Suppressor macrophage (primary cell): Measurements from ENCODE around the gene CLCNKA.
"Not testable (repeated sequence)": the region's sequence is repeated elsewhere in the genome, so short reads cannot be mapped to it uniquely, and the experiment has no call there.

Source experiments
- DNase-seq, 4 experiments: peaks; one replicate each; pipeline ENCODE4 v3.0.0-alpha.2; 2020 to 2022

Gene CLCNKA

DNA sequence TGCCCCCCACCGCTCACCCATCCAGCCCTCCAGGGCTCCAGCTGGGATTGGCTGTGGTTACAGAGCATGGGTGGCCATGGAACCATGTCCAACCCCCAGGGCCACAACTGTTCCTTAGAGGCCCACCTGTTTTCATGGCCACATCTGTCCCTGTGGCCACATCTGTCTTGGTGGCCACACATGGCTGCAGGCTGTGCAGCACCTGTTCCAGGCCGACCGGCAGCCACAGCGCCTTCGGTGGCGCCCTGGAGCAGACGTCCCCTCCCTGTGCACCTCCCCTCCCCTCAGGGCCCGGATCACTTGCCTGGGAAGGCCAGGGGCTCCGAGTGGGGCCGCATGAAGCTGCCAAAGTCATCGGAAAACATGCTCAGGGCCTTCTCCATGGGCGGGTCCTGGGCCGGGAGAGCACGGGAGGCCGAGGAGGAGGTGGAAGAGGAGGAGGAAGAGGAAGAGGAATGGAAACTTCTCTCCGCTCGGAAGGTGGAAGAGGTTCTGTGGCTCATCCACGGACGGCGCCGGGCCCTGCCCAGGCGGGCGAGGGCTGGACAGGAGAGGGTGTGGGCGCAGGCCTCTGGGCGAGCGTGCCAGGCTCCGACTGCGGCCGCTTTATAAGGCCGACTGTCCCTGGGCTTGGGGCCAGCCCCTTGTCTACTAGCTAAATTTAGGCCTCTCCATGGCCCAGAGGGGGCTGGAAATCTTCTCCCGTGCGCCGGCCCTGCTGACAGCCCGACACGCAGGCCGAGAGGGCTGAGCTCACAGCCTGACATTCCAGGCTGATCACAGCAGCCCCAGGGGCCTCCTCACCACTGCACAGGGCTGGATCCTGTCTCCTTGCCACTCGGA lies 4.2 kb upstream of the CLCNKA start, which contains the start of gene HSPB7:
HSPB7 (minus strand) TSS at position 583 of the 843 bp plus-strand sequence; CDS start at position 503, 80 bp downstream.
- DNase-seq: peak in 1 of 4 experiments; percentile 22

DNA sequence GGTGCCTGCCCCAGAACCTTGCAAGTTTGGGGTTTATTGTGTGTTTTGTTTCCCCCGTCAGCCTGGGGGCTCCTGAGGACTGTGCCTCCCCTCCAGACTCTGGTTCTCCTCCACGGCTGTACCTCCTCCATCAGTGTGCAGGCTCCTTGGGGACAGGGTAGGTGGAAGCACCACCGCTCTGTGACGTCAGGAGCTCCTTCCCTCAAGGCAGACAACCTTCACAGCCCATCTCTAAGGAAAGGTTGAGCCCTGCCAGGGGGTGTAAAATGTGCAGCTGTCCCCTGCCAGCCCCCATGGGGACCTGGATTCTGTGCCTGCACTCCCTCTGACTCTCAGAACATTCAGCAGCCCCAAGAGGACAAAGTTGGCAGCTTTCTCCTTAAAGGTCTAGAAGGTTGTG lies 3.5 kb upstream of the CLCNKA start:
- no peak for DNase-seq

DNA sequence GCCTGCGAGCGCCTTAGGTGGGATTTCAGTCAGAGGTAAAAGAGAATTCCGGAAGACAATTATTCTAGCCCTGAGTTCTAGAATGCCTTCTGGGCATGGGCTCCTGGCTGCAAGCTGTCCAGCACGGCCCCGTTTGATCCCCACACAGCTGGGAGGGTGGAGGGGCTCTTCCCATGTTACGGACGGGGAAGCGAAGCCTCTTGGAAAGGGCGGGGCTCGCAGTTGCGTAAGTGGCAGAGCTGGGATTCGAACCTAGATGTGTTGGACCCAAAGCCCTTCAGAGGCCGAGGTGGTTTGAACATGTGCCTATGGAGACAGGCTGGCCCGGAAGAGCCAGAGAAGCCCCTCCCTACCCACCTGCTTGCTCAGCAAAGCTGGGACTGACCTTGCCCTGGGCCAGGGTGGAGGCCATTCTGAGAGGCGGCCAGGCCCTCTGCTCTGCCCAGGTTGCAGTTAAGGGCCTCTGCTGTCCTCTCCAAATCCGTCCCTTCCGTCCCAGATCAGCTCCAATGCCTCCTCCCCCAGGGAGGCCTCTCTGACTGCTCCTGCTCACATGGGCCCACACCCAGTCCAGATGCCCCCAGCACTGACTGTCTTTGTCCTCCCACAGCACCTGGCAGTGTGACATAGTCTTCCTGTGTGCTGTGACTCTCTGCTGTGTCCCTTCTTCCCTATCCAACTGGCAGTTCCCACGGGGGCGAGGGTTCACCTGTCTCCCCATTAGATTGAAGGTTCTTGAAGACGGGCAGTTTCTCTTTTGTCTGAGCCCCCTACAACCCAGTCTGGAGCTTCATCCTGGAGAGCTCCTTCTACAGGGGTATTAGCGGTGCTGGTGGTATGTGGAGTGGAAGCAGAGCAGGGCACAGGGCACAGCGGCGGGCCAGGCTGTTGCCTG lies 2.8 kb upstream of the CLCNKA start:
- no peak for DNase-seq

DNA sequence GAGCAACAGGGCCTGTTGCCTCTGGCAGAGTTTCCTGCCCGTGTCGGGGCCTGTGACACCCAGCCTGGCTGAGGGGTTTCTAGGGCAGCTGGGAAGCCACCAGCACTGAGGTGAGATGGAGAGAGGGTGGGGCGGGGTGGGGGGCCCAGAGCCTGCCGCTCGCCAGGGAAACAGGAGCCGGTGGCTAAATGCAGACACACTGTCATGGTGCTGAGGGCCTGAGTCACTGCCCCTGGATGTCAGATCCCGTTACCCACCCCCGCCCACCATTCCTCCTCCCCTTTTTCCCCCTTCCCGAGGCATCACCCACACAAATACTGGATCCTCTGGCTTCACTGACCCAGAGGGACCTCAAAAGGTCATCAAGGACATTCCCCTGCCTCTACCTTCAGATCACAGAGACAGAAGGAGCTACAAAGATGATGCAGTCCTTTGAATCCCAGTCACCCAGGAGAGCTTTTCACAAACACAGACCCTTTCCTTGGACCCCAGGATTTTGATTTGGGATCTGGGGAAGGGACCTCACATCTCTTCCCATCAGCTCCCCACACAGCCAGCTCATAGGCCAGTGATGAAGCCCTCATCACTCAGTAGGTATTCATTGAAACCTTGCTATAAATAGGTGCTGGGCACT lies 2.1 kb upstream of the CLCNKA start:
- no peak for DNase-seq

DNA sequence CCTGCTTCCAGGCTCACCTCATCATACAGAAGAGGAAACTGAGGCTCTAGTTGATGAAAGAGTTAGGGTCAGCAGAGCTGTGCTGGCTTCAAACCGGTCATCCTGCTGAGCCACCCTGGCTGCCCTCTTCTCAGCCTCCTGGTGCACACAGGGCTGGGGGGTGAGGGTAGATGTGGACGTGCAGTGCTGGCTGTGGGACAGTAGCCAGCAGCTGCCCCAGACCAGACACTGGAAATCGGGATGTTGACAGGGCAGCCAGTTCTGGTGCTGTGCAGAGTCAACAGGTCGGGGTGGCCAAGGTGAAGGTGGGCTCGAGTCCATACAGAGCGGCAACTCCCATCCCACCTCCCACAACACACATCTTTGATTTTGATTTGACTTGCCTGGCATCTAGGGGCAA lies 1.5 kb upstream of the CLCNKA start:
- no peak for DNase-seq

DNA sequence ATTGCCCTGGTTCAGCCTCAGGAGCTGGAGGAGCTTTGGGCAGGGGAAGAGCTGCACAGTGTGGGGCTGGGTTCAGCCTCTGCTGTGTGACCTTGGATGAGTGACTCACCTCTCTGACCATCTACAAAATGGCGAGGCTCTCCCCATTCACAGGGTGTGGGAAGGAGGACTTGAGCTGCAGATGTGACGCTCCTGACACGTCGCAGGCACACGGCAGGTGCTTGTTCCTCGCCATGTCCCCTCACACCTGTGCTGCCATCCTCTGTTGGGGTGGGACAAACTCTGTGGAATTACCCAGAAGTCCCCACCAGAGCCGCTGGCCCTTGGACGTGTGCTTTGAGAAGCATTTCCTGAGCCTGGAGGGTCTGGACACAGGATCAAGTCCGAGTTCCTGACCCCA lies 958 bp upstream of the CLCNKA start:
- not testable (repeated sequence) for DNase-seq

GRCh38 chr1:16022393-16022792 lies 557 bp downstream of the CLCNKA start:
- DNase-seq: no peak

DNA sequence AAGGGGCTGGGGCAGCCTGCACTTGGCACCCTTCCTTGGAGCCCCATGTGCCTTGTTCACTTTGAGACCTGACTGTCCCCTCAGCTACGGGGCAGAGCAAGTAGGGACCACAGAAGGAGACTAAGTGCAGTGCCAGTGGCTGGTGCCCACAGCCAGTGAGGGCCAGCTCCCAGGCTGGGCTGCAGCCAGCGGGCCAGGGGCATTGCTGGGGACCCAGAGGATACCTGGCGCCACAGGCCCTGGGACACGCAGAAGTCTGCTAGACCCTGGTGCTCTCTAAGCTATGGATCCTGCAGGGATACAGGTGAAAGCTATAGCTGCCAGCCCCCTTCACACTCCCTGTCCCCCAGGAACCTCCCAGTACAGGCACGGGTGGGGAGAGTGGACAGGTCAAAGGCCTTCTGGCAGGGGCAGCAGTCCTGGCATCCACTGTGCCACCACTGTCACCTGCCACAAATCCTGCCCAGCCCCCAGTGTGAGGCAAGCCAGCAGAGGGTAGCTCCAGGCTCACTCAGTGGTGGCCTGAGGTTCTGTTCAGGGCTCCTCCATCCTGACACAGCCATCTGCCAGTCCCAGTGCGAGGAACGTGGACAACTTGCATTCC lies 1.3 kb downstream of the CLCNKA start:
- no peak for DNase-seq

- DNase-seq: not testable (repeated sequence)
Measured at GRCh38 chr1:16026302-16026701, 4.5 kb downstream of the CLCNKA start.

GRCh38 chr1:16026723-16027484 lies 5.1 kb downstream of the CLCNKA start:
- peak in 1 of 4 experiments; percentile 26 for DNase-seq

GRCh38 chr1:16028237-16029002 lies 6.6 kb downstream of the CLCNKA start:
- no peak for DNase-seq

GRCh38 chr1:16029003-16029268 lies 7.1 kb downstream of the CLCNKA start:
- not testable (repeated sequence) for DNase-seq

DNA sequence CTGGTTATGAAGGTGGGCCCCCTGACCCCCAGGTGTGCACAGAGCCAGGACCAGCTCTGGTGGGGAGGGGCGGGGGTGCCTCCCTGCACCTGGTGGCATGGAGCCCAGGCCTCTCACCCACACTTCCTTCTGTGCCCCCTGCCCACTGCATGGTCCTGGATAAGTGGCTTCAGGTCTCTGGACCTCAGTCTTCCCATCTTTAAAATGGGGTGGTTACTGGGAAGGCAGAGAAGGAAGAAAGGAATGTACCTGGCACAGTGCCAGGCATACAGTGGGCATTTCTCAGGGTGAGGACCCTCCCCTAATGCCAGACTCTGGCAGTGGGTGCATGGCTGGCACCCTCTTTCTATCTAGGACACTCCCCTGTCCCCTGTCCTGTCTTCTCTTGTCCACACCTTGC lies 7.5 kb downstream of the CLCNKA start:
- no peak for DNase-seq

DNA sequence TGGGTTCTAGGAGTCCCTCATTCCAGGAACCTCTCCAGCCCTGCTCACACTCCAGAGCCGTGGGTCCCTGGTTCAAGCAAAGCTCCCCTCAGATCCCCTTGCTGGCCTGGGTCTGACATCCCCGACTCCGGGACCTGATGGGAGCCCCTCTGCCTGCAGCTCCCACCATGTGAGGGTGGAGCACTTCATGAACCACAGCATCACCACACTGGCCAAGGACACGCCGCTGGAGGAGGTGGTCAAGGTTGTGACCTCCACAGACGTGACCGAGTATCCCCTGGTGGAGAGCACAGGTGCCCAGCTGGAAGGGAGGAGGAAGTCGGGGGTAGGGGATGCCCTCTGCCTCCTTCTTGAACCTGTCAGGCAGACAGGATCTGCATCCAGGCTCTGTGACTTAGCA lies 9.7 kb downstream of the CLCNKA start:
- DNase-seq: no peak

- DNase-seq: peak; percentile 83 to 90 (median 87)
Measured at GRCh38 chr1:16032388-16033102, 10.7 kb downstream of the CLCNKA start.

DNA sequence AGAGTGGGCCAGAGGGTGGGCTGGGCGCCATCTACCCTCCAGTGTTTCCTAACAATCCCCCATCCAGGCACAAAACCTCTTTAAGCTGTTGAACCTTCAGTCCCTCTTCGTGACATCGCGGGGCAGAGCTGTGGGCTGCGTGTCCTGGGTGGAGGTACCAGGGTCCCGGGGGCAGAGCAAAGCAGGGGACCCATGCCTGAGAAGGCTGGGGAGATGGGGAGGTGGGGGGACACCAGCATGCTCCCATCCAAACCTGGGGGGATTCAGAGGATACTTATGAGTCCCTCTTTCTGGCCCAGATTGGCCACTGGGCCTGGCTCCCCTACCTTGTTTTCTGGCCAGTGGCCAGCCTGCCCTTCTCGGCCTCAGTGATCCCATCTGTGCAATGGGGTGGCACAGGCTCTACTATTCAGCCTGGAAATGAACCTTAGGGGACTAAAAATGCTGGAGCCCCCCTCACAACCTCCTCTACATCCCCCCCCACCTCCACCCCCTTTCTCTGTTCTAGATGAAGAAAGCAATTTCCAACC lies 11.3 kb downstream of the CLCNKA start:
- not testable (repeated sequence) for DNase-seq

DNA sequence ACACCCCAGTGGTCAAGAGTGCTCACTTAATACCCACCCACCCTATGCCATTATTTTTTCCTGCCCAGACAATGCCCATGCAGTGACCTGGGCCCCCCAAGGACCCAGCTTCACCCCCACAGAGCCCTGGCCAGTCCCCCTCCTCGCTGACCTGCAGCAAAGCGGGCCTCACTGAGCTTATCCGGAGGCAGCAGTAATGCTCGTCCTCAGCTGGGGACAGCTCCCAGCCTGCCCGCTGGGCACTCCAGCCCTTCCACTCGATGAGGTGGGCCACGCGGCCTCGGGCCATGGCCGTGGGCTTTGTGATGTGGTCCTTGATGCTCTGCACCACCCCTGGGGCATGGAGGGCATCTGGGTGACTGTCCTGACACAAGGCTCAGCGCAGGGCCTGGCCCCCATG lies 14.6 kb downstream of the CLCNKA start:
- DNase-seq: not testable (repeated sequence)

- DNase-seq: no peak
Measured at GRCh38 chr1:16038620-16038912, 16.7 kb downstream of the CLCNKA start.

DNA sequence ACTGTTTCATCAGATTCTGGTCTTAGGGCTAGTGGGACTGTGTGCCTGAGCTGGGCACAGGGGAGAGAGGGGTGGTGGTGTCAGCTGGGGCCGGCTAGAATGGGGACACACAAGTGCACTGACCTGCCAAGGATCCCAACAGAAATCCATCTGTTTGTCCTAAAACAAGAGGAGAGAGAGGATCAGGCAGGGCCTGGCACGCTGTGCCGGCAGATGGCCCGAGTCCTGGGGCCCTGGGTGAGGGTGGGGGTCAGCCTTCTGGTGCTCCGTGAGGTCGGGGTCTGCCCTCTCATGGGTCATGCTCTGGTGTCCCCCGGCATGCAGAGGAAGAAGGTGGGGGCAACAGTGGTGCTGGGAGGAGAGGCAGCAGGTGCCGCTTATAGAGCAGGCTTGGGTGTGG lies 18.0 kb downstream of the CLCNKA start:
- not testable (repeated sequence) for DNase-seq

- no peak for DNase-seq
Measured at GRCh38 chr1:16041200-16041599, 19.4 kb downstream of the CLCNKA start.
